Mesenchymal stem cell (in vitro differentiated cells and primary cell): ENCODE data around the gene CNDP2.

Experiments
- DNase-seq: peaks from one replicate; pipeline ENCODE4 v3.0.0-alpha.2; 2013
- H2AFZ ChIP-seq: one replicate; pipeline ENCODE4 v1.6.1; 2013; ENCODE audit warnings: low read depth, mild to moderate bottlenecking, control low read depth, inconsistent platforms, low read length, moderate library complexity
- H2AK5ac ChIP-seq: 2 replicates; pipeline ENCODE4 v1.6.1; 2013; ENCODE audit warnings: low read length, moderate library complexity, mild to moderate bottlenecking, inconsistent platforms; ENCODE audit not compliant: severe bottlenecking
- H2BK120ac ChIP-seq: one replicate; pipeline ENCODE4 v1.6.1; 2013; ENCODE audit warnings: low read depth, mild to moderate bottlenecking, inconsistent platforms, low read length, moderate library complexity
- H2BK12ac ChIP-seq, 2 experiments: one replicate each; pipeline ENCODE4 v1.6.1; 2013; ENCODE audit warnings: inconsistent platforms in 2 of 2, low read length in 2 of 2, mild to moderate bottlenecking in 2 of 2, moderate library complexity in 2 of 2, control low read depth in 1 of 2
- H2BK15ac ChIP-seq: one replicate; pipeline ENCODE4 v1.6.1; 2013; ENCODE audit warnings: mild to moderate bottlenecking, low read depth, inconsistent platforms; ENCODE audit not compliant: poor library complexity, severe bottlenecking
- H2BK5ac ChIP-seq: 2 replicates; pipeline ENCODE4 v1.6.1; 2013; ENCODE audit warnings: low read depth, mild to moderate bottlenecking, low read length, control low read depth, inconsistent platforms; ENCODE audit not compliant: poor library complexity, severe bottlenecking
- H3K14ac ChIP-seq, 2 experiments: one replicate each; pipeline ENCODE4 v1.6.1; 2013; ENCODE audit warnings: inconsistent platforms in 2 of 2, low read length in 2 of 2, control low read depth in 1 of 2, mild to moderate bottlenecking in 1 of 2, moderate library complexity in 1 of 2
- H3K18ac ChIP-seq, 2 experiments: one replicate each; pipeline ENCODE4 v1.6.1; 2013; ENCODE audit warnings: inconsistent platforms in 2 of 2, low read length in 2 of 2, control low read depth in 1 of 2, low read depth in 1 of 2, mild to moderate bottlenecking in 1 of 2
- H3K23ac ChIP-seq, 2 experiments: one replicate each; pipeline ENCODE4 v1.6.1; 2013; ENCODE audit warnings: inconsistent platforms in 2 of 2, low read length in 2 of 2, mild to moderate bottlenecking in 2 of 2, moderate library complexity in 2 of 2, control low read depth in 1 of 2
- H3K27ac ChIP-seq: 2 replicates; pipeline ENCODE4 v1.5.1; 2013; ENCODE audit warnings: mild to moderate bottlenecking, moderate library complexity, low read length, control low read depth, inconsistent platforms; ENCODE audit not compliant: poor library complexity, severe bottlenecking
- H3K27me3 ChIP-seq, 2 experiments: 2 replicates each; pipeline versions ENCODE4 v1.6.1 to v1.7.0; 2013; ENCODE audit warnings: low read length in 2 of 2, mild to moderate bottlenecking in 2 of 2, moderate library complexity in 2 of 2, control low read depth in 1 of 2, inconsistent platforms in 1 of 2; ENCODE audit not compliant: control insufficient read depth in 1 of 2, insufficient read depth in 1 of 2
- H3K36me3 ChIP-seq, 2 experiments: 2 replicates each; pipeline versions ENCODE4 v1.6.1 to v1.7.0; 2013; ENCODE audit warnings: low read length in 2 of 2, control low read depth in 1 of 2, inconsistent platforms in 1 of 2, low read depth in 1 of 2, mild to moderate bottlenecking in 1 of 2; ENCODE audit not compliant: insufficient read depth in 2 of 2, control insufficient read depth in 1 of 2
- H3K4ac ChIP-seq, 2 experiments: one replicate each; pipeline ENCODE4 v1.6.1; 2013; ENCODE audit warnings: inconsistent platforms in 2 of 2, low read length in 2 of 2, mild to moderate bottlenecking in 2 of 2, moderate library complexity in 2 of 2, control low read depth in 1 of 2, low read depth in 1 of 2
- H3K4me1 ChIP-seq: 2 replicates; pipeline ENCODE4 v1.6.1; 2013; ENCODE audit warnings: low read depth, low read length, control low read depth; ENCODE audit not compliant: control insufficient read depth, insufficient read depth
- H3K4me2 ChIP-seq: 2 replicates; pipeline ENCODE4 v1.6.1; 2013; ENCODE audit warnings: low read length, mild to moderate bottlenecking, inconsistent platforms; ENCODE audit not compliant: poor library complexity, severe bottlenecking
- H3K4me3 ChIP-seq, 2 experiments: 2 replicates each; pipeline versions ENCODE4 v1.5.1 to v1.7.0; 2013; ENCODE audit warnings: low read length in 2 of 2, mild to moderate bottlenecking in 2 of 2, control low read depth in 1 of 2, low read depth in 1 of 2; ENCODE audit not compliant: insufficient read depth in 1 of 2
- H3K79me1 ChIP-seq: replicated peaks from 2 replicates; pipeline ENCODE4 v1.6.1; 2013; ENCODE audit warnings: mild to moderate bottlenecking, control low read depth, low read length, inconsistent platforms; ENCODE audit not compliant: poor library complexity, severe bottlenecking
- H3K9ac ChIP-seq: 2 replicates; pipeline ENCODE4 v1.7.0; 2013; ENCODE audit warnings: mild to moderate bottlenecking, low read length, moderate library complexity
- H3K9me3 ChIP-seq: 2 replicates; pipeline ENCODE4 v1.7.0; 2013; ENCODE audit warnings: mild to moderate bottlenecking, low read length; ENCODE audit not compliant: control insufficient read depth
- H4K8ac ChIP-seq: one replicate; pipeline ENCODE4 v1.6.1; 2013; ENCODE audit warnings: inconsistent platforms, mild to moderate bottlenecking, low read length, moderate library complexity
- H4K91ac ChIP-seq: one replicate; pipeline ENCODE4 v1.6.1; 2013; ENCODE audit warnings: mild to moderate bottlenecking, low read length, inconsistent platforms
- WGBS: methylation state at CpG from one replicate; pipeline ENCODE4 v1.1.7; 2013; ENCODE audit warnings: mixed read lengths; 5-methylcytosine and 5-hydroxymethylcytosine counted together

The CNDP2 gene

GRCh38 chr18:74507097-74507881, 11.1 kb downstream of the CNDP2 start:
- H3K14ac ChIP-seq = no peak overlapping the region
- peak overlapping the region; percentile 61 for H3K9ac ChIP-seq
- H3K23ac ChIP-seq = no peak overlapping the region
- H2BK5ac ChIP-seq = no peak overlapping the region
- no peak overlapping the region for H2AK5ac ChIP-seq
- no peak overlapping the region for H3K4ac ChIP-seq
- H4K8ac ChIP-seq = no peak overlapping the region
- H3K27ac ChIP-seq = no peak overlapping the region
- H3K79me1 ChIP-seq = peaks cover 48% of the 10 kb centered on the region
- H3K4me1 ChIP-seq = peaks cover 10% of the 10 kb centered on the region
- no peak overlapping the region for H4K91ac ChIP-seq
- no peak overlapping the region for H3K4me2 ChIP-seq
- 92% methylated on average over 23 of the region's 23 CpGs for WGBS
- H2AFZ ChIP-seq = no peak overlapping the region
- H2BK120ac ChIP-seq = no peak overlapping the region
- H3K9me3 ChIP-seq = no peaks in the 10 kb centered on the region
- peaks cover 76 to 86% of the 10 kb centered on the region in 2 experiments for H3K36me3 ChIP-seq
- peak overlapping the region in 1 of 2 experiments; percentile 60 for H3K4me3 ChIP-seq
- no peak overlapping the region for H3K18ac ChIP-seq
- no peaks in the 10 kb centered on the region for H3K27me3 ChIP-seq
- H2BK15ac ChIP-seq = no peak overlapping the region
- no peak for DNase-seq
- H2BK12ac ChIP-seq = no peak overlapping the region

GRCh38 chr18:74507927-74508326, 11.8 kb downstream of the CNDP2 start:
- no peak overlapping the region for H3K27ac ChIP-seq
- no peak overlapping the region for H3K9ac ChIP-seq
- peaks cover 82 to 85% of the 10 kb centered on the region in 2 experiments for H3K36me3 ChIP-seq
- H3K79me1 ChIP-seq = peaks cover 51% of the 10 kb centered on the region
- no peak overlapping the region for H3K4me2 ChIP-seq
- H3K18ac ChIP-seq = no peak overlapping the region
- H3K4me3 ChIP-seq = no peak overlapping the region
- H3K4me1 ChIP-seq = peaks cover 9% of the 10 kb centered on the region
- no peak overlapping the region for H4K8ac ChIP-seq
- no peak overlapping the region for H2BK12ac ChIP-seq
- H3K23ac ChIP-seq = no peak overlapping the region
- H2BK120ac ChIP-seq = no peak overlapping the region
- no peak for DNase-seq
- no peak overlapping the region for H2AK5ac ChIP-seq
- no peak overlapping the region for H3K4ac ChIP-seq
- H4K91ac ChIP-seq = no peak overlapping the region
- no peak overlapping the region for H3K14ac ChIP-seq
- no peaks in the 10 kb centered on the region for H3K27me3 ChIP-seq
- no peaks in the 10 kb centered on the region for H3K9me3 ChIP-seq
- 78% methylated on average over 14 of the region's 14 CpGs for WGBS
- no peak overlapping the region for H2BK5ac ChIP-seq
- H2AFZ ChIP-seq = no peak overlapping the region
- no peak overlapping the region for H2BK15ac ChIP-seq

GRCh38 chr18:74508366-74508765, 12.2 kb downstream of the CNDP2 start:
- Histone ChIP-seq H3K9me3 (no peaks in the 10 kb centered on the region), H4K91ac (no peak overlapping the region), H2AFZ (no peak overlapping the region), H3K14ac (no peak overlapping the region), H3K4me3 (no peak overlapping the region), H3K18ac (no peak overlapping the region), H3K36me3 (peaks cover 84 to 85% of the 10 kb centered on the region in 2 experiments), H2BK5ac (no peak overlapping the region), H3K4ac (no peak overlapping the region), H2BK12ac (no peak overlapping the region), H3K4me2 (no peak overlapping the region), H2BK15ac (no peak overlapping the region), H3K79me1 (peaks cover 51% of the 10 kb centered on the region), H3K23ac (no peak overlapping the region), H3K27ac (no peak overlapping the region), H2BK120ac (no peak overlapping the region), H4K8ac (no peak overlapping the region), H2AK5ac (no peak overlapping the region), H3K27me3 (no peaks in the 10 kb centered on the region), H3K9ac (no peak overlapping the region), H3K4me1 (peaks cover 9% of the 10 kb centered on the region)
- WGBS = 68% methylated on average over 9 of the region's 9 CpGs
- no peak for DNase-seq

GRCh38 chr18:74508821-74509225, 12.7 kb downstream of the CNDP2 start:
- Histone ChIP-seq H2BK12ac (no peak overlapping the region), H3K27ac (no peak overlapping the region), H2AFZ (no peak overlapping the region), H3K23ac (no peak overlapping the region), H3K4me3 (no peak overlapping the region), H2BK5ac (no peak overlapping the region), H4K91ac (no peak overlapping the region), H3K27me3 (no peaks in the 10 kb centered on the region), H3K9ac (no peak overlapping the region), H2AK5ac (no peak overlapping the region), H3K4ac (no peak overlapping the region), H3K4me2 (no peak overlapping the region), H4K8ac (no peak overlapping the region), H3K4me1 (peaks cover 11% of the 10 kb centered on the region), H3K9me3 (no peaks in the 10 kb centered on the region), H3K36me3 (peaks cover 84 to 86% of the 10 kb centered on the region in 2 experiments), H2BK120ac (no peak overlapping the region), H3K18ac (no peak overlapping the region), H3K14ac (no peak overlapping the region), H2BK15ac (no peak overlapping the region), H3K79me1 (peaks cover 51% of the 10 kb centered on the region)
- no peak for DNase-seq
- 58% methylated on average over 10 of the region's 11 CpGs for WGBS
